GM12873 (cell line): ENCODE measurements around the gene NRARP.

Source experiments
- CTCF ChIP-seq: IDR thresholded peaks from 2 replicates; pipeline ENCODE4 v1.5.1; 2012; ENCODE audit warnings: low read depth, mild to moderate bottlenecking, moderate library complexity, low read length, control low read depth; ENCODE audit not compliant: insufficient read depth; ENCODE audit errors: missing control alignments

The NRARP gene

GRCh38 chr9:137300567-137301080 is 1.4 kb downstream of the NRARP start:
- no peak for TF ChIP-seq CTCF

- no peak for TF ChIP-seq CTCF
These were observed 2.1 kb downstream of the NRARP start for GRCh38 chr9:137299938-137300337.

- TF ChIP-seq CTCF = no peak
These were observed 2.9 kb downstream of the NRARP start for GRCh38 chr9:137299203-137299565.

- no peak for TF ChIP-seq CTCF
These were observed 3.5 kb downstream of the NRARP start for GRCh38 chr9:137298401-137299202.

- TF ChIP-seq CTCF = no peak
These were observed 4.1 kb downstream of the NRARP start for GRCh38 chr9:137297966-137298365.

- no peak for TF ChIP-seq CTCF
These were observed 5.1 kb downstream of the NRARP start for GRCh38 chr9:137296670-137297664.
